CD4-positive, alpha-beta memory T cell (primary cell): ENCODE data around the gene GOSR2. TPM values are rescaled to one million over a fixed set of nuclear protein-coding genes. Genes with fewer than 3 reads are reported as not detected.
A peak's percentile ranks its signal among the peaks of the same experiment; 100 is the strongest.

Experiments used
- CTCF ChIA-PET: fragments of 350-600 bp; sonication (Branson Sonifier 250); formaldehyde crosslinking; loops from one replicate; lab custom pipeline; 2021; ENCODE audit warnings: inconsistent platforms; ENCODE audit not compliant: partially characterized antibody; lab: Charles Lee
- POLR2A ChIA-PET: fragments of 350-600 bp; sonication (Branson Sonifier 250); formaldehyde crosslinking; loops from one replicate; lab custom pipeline; 2021; ENCODE audit not compliant: partially characterized antibody; lab: Charles Lee
- DNase-seq, 5 donors: peaks; one replicate each; pipeline versions ENCODE4 v3.0.0 to v3.0.0-alpha.2; 2020 to 2022; ENCODE audit warnings: mixed read lengths in 1 of 5
- H3K27ac ChIP-seq: one replicate; pipeline ENCODE4 v1.7.0; 2013; ENCODE audit warnings: low read depth, low read length
- H3K27me3 ChIP-seq: 2 replicates; pipeline ENCODE4 v1.7.0; 2013; ENCODE audit warnings: mild to moderate bottlenecking, low read length, moderate library complexity; ENCODE audit not compliant: insufficient read depth
- H3K36me3 ChIP-seq: 2 replicates; pipeline ENCODE4 v1.7.0; 2013; ENCODE audit warnings: mild to moderate bottlenecking, low read length, moderate library complexity; ENCODE audit not compliant: insufficient read depth
- H3K4me1 ChIP-seq: 2 replicates; pipeline ENCODE4 v1.7.0; 2013; ENCODE audit warnings: mild to moderate bottlenecking, low read length, moderate library complexity; ENCODE audit not compliant: insufficient read depth
- H3K4me3 ChIP-seq, 2 donors: one replicate each; pipeline ENCODE4 v1.7.0; 2013; ENCODE audit warnings: low read length in 2 of 2, mild to moderate bottlenecking in 1 of 2
- H3K9me3 ChIP-seq, 2 donors: one replicate each; pipeline ENCODE4 v1.7.0; 2013; ENCODE audit warnings: low read length in 2 of 2, control low read depth in 1 of 2; ENCODE audit not compliant: control insufficient read depth in 1 of 2
- H3K27ac Mint-ChIP-seq, 7 donors: one replicate each; pipeline ENCODE4 v1.8.0; 2020 to 2021; ENCODE audit warnings: mixed read lengths in 7 of 7, mild to moderate bottlenecking in 6 of 7, inconsistent platforms in 3 of 7, moderate library complexity in 3 of 7
- H3K27me3 Mint-ChIP-seq, 2 donors: one replicate each; pipeline ENCODE4 v1.8.0; 2020 to 2021; ENCODE audit warnings: mixed read lengths in 2 of 2
- H3K36me3 Mint-ChIP-seq, 2 donors: one replicate each; pipeline ENCODE4 v1.8.0; 2020 to 2021; ENCODE audit warnings: mixed read lengths in 2 of 2, inconsistent platforms in 1 of 2, mild to moderate bottlenecking in 1 of 2
- H3K4me1 Mint-ChIP-seq, 4 donors: one replicate each; pipeline ENCODE4 v1.8.0; 2020 to 2021; ENCODE audit warnings: mixed read lengths in 4 of 4, mild to moderate bottlenecking in 1 of 4
- H3K4me3 Mint-ChIP-seq, 8 donors: one replicate each; pipeline ENCODE4 v1.8.0; 2020 to 2021; ENCODE audit warnings: mixed read lengths in 8 of 8, mild to moderate bottlenecking in 7 of 8, moderate library complexity in 6 of 8, inconsistent platforms in 3 of 8
- H3K9me3 Mint-ChIP-seq, 8 donors: one replicate each; pipeline ENCODE4 v1.8.0; 2020 to 2021; ENCODE audit warnings: mixed read lengths in 8 of 8, mild to moderate bottlenecking in 5 of 8, inconsistent platforms in 3 of 8, moderate library complexity in 1 of 8
- intact Hi-C: fragments of 100-400 bp; cut with micrococcal nuclease; formaldehyde crosslinking; loops from one replicate; pipeline ENCODE4 v1.15.1; 2023
- polyA plus RNA-seq, 2 donors: library from polyadenylated mRNA; unstranded; fragments of 300-500 nt; fragmentation: Illumina TruSeq; gene quantifications; one replicate each; pipeline ENCODE4 v1.2.3, GENCODE V29; 2021
- total RNA-seq, 2 experiments: library from RNA; stranded (reverse); gene quantifications; one replicate each; pipeline ENCODE4 v1.2.3, GENCODE V29; 2021

GOSR2 gene
- total and polyA plus RNA-seq, 4 experiments from 2014 or later = 51.7 to 96.9 (median 72.1) TPM

GRCh38 chr17:46975287-46975686 is 52.3 kb downstream of the GOSR2 start:
- H3K9me3 ChIP-seq = no peaks in the 10 kb centered on the region
- H3K27me3 ChIP-seq = peaks cover 21% of the 10 kb centered on the region
- DNase-seq = no peak
- no peaks in the 10 kb centered on the region for H3K36me3 ChIP-seq
- peaks cover 6 to 10% (median 7%) of the 10 kb centered on the region in 4 donors for H3K4me1 Mint-ChIP-seq
- H3K27me3 Mint-ChIP-seq = peaks cover 27 to 29% of the 10 kb centered on the region in 2 donors
- H3K4me1 ChIP-seq = peaks cover 12% of the 10 kb centered on the region
- no peak overlapping the region for H3K27ac Mint-ChIP-seq
- intact Hi-C loops = no loop called here
- peaks cover 0 to 1% (median 0%) of the 10 kb centered on the region in 8 donors for H3K9me3 Mint-ChIP-seq
- ChIA-PET POLR2A (interaction anchor here (0.6 kb wide), 1 partner anchor 43 kb away, joined by 3 read pairs; no protein-coding TSS in a partner anchor), CTCF (no interaction called here)
- no peak overlapping the region for H3K27ac ChIP-seq
- H3K4me3 ChIP-seq = no peak overlapping the region
- peak overlapping the region in 1 of 8 donors; percentile 8 for H3K4me3 Mint-ChIP-seq
- peaks cover 7 to 27% of the 10 kb centered on the region in 2 donors for H3K36me3 Mint-ChIP-seq

GRCh38 chr17:46976626-46977270 is 53.8 kb downstream of the GOSR2 start:
- POLR2A ChIA-PET = no interaction called here
- Mint-ChIP-seq H3K27ac (no peak overlapping the region), H3K36me3 (peaks cover 4 to 21% of the 10 kb centered on the region in 2 donors), H3K27me3 (peaks cover 33 to 37% of the 10 kb centered on the region in 2 donors), H3K9me3 (peaks cover 0 to 1% (median 0%) of the 10 kb centered on the region in 8 donors), H3K4me1 (peaks cover 6 to 12% (median 7%) of the 10 kb centered on the region in 4 donors), H3K4me3 (peak overlapping the region in 1 of 8 donors; percentile 39)
- CTCF ChIA-PET = interaction anchor here (1.5 kb wide), 1 partner anchor 35 kb away, joined by 4 read pairs; no protein-coding TSS in a partner anchor
- no peaks in the 10 kb centered on the region for H3K9me3 ChIP-seq
- H3K36me3 ChIP-seq = no peaks in the 10 kb centered on the region
- intact Hi-C loops = no loop called here
- H3K27me3 ChIP-seq = peaks cover 21% of the 10 kb centered on the region
- DNase-seq = no peak
- peaks cover 12% of the 10 kb centered on the region for H3K4me1 ChIP-seq
- H3K27ac ChIP-seq = no peak overlapping the region
- H3K4me3 ChIP-seq = no peak overlapping the region

- H3K9me3 Mint-ChIP-seq = peaks cover 0 to 1% (median 0%) of the 10 kb centered on the region in 8 donors
- no peak overlapping the region for H3K27ac Mint-ChIP-seq
- ChIA-PET CTCF (interaction anchor here (1.2 to 1.5 kb wide), 2 partner anchors 11 to 36 kb away, joined by 3 to 4 read pairs; no protein-coding TSS in a partner anchor), POLR2A (no interaction called here)
- H3K4me3 ChIP-seq = no peak overlapping the region
- H3K36me3 Mint-ChIP-seq = peaks cover 4 to 22% of the 10 kb centered on the region in 2 donors
- no peak overlapping the region for H3K27ac ChIP-seq
- peaks cover 33 to 41% of the 10 kb centered on the region in 2 donors for H3K27me3 Mint-ChIP-seq
- H3K9me3 ChIP-seq = no peaks in the 10 kb centered on the region
- peak overlapping the region in 6 of 8 donors; percentile 21 to 90 (median 84) for H3K4me3 Mint-ChIP-seq
- peaks cover 21% of the 10 kb centered on the region for H3K27me3 ChIP-seq
- peaks cover 12% of the 10 kb centered on the region for H3K4me1 ChIP-seq
- no peaks in the 10 kb centered on the region for H3K36me3 ChIP-seq
- DNase-seq = no peak
- intact Hi-C loops = no loop called here
- peaks cover 6 to 12% (median 7%) of the 10 kb centered on the region in 4 donors for H3K4me1 Mint-ChIP-seq
These were observed 54.4 kb downstream of the GOSR2 start for GRCh38 chr17:46977348-46977747.

GRCh38 chr17:46977750-46978488 is 55.0 kb downstream of the GOSR2 start:
- Mint-ChIP-seq H3K4me1 (peaks cover 6 to 12% (median 7%) of the 10 kb centered on the region in 4 donors), H3K4me3 (peak overlapping the region; percentile 78 to 90 (median 84)), H3K9me3 (peaks cover 0 to 1% (median 0%) of the 10 kb centered on the region in 8 donors), H3K27me3 (peaks cover 37 to 47% of the 10 kb centered on the region in 2 donors), H3K36me3 (peaks cover 4 to 22% of the 10 kb centered on the region in 2 donors), H3K27ac (peak overlapping the region in 1 of 7 donors; percentile 20)
- no peaks in the 10 kb centered on the region for H3K9me3 ChIP-seq
- H3K4me1 ChIP-seq = peaks cover 12% of the 10 kb centered on the region
- H3K27ac ChIP-seq = no peak overlapping the region
- intact Hi-C loops = no loop called here
- ChIA-PET POLR2A (no interaction called here), CTCF (interaction anchor here (1.2 to 1.5 kb wide), 2 partner anchors 12 to 36 kb away, joined by 3 to 4 read pairs; no protein-coding TSS in a partner anchor)
- H3K4me3 ChIP-seq = peak overlapping the region in 1 of 2 donors; percentile 54
- peaks cover 21% of the 10 kb centered on the region for H3K27me3 ChIP-seq
- DNase-seq = no peak
- H3K36me3 ChIP-seq = no peaks in the 10 kb centered on the region

GRCh38 chr17:46978489-46979146 is 55.7 kb downstream of the GOSR2 start:
- DNase-seq = peak in 1 of 5 donors; percentile 3
- Mint-ChIP-seq H3K27ac (no peak overlapping the region), H3K9me3 (peaks cover 0 to 1% (median 0%) of the 10 kb centered on the region in 8 donors), H3K27me3 (peaks cover 37 to 47% of the 10 kb centered on the region in 2 donors), H3K4me1 (peaks cover 6 to 12% (median 7%) of the 10 kb centered on the region in 4 donors), H3K4me3 (peak overlapping the region in 7 of 8 donors; percentile 27 to 84 (median 72)), H3K36me3 (peaks cover 4 to 22% of the 10 kb centered on the region in 2 donors)
- H3K4me3 ChIP-seq = peak overlapping the region in 1 of 2 donors; percentile 54
- H3K27ac ChIP-seq = no peak overlapping the region
- intact Hi-C loops = no loop called here
- peaks cover 21% of the 10 kb centered on the region for H3K27me3 ChIP-seq
- H3K36me3 ChIP-seq = no peaks in the 10 kb centered on the region
- H3K4me1 ChIP-seq = peaks cover 12% of the 10 kb centered on the region
- ChIA-PET POLR2A (no interaction called here), CTCF (interaction anchor here (1.2 to 1.5 kb wide), 2 partner anchors 12 to 37 kb away, joined by 3 to 4 read pairs; no protein-coding TSS in a partner anchor)
- no peaks in the 10 kb centered on the region for H3K9me3 ChIP-seq

- peaks cover 6 to 12% (median 7%) of the 10 kb centered on the region in 4 donors for H3K4me1 Mint-ChIP-seq
- intact Hi-C loops = no loop called here
- Histone ChIP-seq H3K4me3 (peak within 1 kb of the TSS in 1 of 2 donors; percentile 54), H3K36me3 (no peaks in the 10 kb centered on the region), H3K9me3 (no peaks in the 10 kb centered on the region), H3K4me1 (peaks cover 12% of the 10 kb centered on the region), H3K27ac (no peak within 1 kb of the TSS), H3K27me3 (peaks cover 21% of the 10 kb centered on the region)
- H3K36me3 Mint-ChIP-seq = peaks cover 4 to 22% of the 10 kb centered on the region in 2 donors
- peak within 1 kb of the TSS in 1 of 7 donors; percentile 20 for H3K27ac Mint-ChIP-seq
- ChIA-PET CTCF (no interaction called here), POLR2A (interaction anchor here (0.6 kb wide), 1 partner anchor 396 kb away, joined by 4 read pairs; no protein-coding TSS in a partner anchor)
- peak in 4 of 5 donors; percentile 7 to 20 (median 10) for DNase-seq
- H3K27me3 Mint-ChIP-seq = peaks cover 37 to 46% of the 10 kb centered on the region in 2 donors
- H3K4me3 Mint-ChIP-seq = peak within 1 kb of the TSS; percentile 78 to 90 (median 84)
- peaks cover 0 to 1% (median 0%) of the 10 kb centered on the region in 8 donors for H3K9me3 Mint-ChIP-seq
These were observed 56.3 kb downstream of the GOSR2 start, which contains the start of gene RPRML for GRCh38 chr17:46979147-46979863. Gene RPRML (minus strand): TSS chr17:46979253. CDS start chr17:46979007, 246 bp downstream.
